CD4-positive, alpha-beta T cell treated with Interleukin-15 for 4 hours (primary cell): ENCODE measurements around the gene REC114.
"Not testable (repeated sequence)": the region's sequence is repeated elsewhere in the genome, so short reads cannot be mapped to it uniquely, and the experiment has no call there.

Source experiments
- DNase-seq: peaks from one replicate; pipeline ENCODE4 v3.0.0-alpha.2; 2020; ENCODE audit warnings: low spot score

The REC114 gene

GRCh38 chr15:73577593-73577992 lies 134.6 kb downstream of the REC114 start:
- DNase-seq: not testable (repeated sequence)

DNA sequence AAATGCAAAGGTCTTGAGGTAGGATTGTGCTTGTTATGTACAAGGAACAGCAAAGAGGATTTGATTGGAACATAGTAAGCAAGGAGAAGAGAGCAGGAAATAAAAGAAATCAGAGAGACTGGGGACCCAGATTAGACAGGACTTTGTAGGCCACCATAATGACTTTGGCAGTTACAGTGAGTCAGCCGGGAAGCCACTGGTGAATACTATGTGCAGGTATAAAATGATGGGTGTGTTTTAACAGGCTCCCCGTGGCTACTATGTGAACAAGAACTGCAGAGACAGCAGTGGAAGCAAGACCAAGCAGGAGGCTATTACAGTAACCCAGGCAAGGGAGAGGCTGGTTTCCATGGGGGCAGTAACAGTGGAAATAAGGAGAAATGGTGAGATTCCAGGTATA lies 135.1 kb downstream of the REC114 start:
- DNase-seq: no peak

DNA sequence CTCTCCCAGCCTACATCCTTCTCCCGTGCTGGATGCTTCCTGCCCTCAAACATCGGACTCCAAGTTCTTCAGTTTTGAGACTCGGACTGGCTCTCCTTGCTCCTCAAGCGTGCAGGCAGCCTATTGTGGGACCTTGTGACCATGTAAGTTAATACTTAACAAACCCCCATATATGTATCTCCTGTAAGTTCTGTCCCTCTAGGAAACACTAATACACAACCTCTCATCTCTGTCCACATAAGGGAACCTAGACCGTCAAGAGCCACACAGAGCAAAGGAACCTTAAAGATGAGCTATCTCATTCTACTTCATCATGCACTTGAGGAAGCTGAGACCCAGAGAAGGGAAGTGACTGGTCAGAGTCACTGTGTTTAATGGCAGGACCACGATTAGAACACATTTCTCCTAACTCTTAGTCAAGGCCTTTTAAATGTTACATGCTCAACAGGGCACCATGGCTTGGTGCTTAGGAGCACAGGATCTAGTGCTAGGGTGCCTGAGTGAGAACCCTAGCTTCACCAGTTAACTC lies 140.0 kb downstream of the REC114 start:
- DNase-seq: no peak

DNA sequence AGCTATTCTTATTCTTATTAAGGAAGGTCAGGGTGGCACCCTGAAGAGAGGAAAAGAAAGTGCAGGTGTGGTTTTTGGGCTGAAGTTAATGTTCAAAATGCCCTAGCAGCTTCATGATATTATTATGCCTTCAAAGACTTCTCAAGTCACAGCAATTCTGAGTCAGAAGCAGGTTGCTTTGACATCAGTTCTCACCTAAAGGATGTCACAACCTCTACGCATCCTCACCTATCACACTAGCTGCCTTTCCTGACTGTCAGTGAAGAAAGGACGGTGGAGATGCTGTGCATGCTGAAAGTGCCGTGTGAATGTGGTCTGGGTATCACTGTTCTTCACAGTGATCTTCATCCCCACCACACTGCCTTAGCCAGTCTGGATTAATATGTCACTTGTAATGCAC lies 140.6 kb downstream of the REC114 start:
- DNase-seq: no peak

DNA sequence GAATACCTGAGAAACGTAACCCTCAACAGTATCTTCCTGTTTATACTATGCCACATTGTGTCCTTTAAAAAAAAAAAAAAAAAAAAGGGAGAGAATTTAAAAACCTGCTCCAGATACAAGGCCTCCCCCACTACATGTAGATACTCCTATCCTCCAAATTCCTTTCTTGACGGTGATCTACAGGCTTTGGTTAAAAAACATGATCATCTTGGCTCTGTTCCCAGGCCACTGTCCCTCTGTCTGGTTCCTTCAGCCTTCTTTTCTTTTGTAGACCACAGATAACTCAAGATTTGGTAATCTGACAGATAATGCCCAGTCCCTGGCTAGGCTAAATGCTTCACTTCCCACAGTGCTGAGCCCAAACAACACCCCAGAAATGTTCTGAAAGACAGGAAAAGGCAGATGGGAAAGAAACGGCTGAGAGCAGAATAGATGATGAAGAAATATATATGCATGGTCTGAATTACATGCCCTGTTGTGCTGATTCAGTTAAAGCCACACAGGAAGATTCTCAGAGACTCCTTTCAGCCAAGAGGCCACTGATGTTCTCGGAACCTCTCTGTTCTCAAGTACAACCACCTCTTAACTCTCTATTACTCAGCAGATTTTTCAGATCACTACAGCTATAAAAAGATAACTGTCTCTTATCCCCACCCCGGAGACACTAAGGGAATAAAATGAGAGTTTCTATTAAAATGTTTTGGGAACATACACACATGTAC lies 141.9 kb downstream of the REC114 start:
- DNase-seq: no peak

GRCh38 chr15:73585871-73586654 lies 143.1 kb downstream of the REC114 start:
- DNase-seq: no peak

DNA sequence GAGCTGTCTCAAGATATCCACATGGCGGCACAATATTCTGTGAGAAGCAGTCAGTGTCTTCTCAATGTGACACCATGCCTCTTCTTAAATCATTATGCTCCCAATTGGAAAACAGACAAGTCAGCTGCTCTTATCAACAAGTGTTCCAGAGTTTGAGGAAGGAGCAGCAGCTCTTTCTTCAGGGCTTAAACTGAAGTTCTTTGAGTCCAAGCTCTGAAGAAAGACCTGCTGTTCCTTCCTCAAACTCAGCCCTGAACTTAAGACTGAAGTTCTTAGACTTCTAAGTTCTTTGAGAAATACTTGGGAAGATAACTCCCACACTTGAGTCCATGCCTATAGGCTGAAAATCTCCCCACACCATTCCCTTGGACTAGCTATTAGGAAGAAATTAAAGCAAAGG lies 146.8 kb downstream of the REC114 start:
- no peak for DNase-seq

DNA sequence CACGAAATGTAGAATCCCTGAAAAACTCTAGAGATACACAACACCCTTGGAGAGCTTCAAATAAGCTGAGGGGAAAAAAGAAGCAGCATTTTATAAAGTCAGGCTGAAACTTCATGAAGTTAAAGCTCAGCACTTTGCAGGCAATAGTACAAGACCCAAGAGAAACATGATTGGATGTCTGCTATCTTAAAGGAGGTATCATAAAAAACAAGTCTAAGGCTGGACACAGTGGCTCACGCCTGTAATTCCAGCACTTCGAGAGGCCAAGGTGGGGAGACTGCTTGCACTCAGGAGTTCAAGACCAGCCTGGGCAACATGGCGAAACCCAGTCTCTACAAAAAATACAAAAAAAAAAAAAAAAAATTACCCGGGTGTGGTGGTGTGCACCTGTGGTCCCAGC lies 147.3 kb downstream of the REC114 start:
- DNase-seq: no peak

- no peak for DNase-seq
These were observed 150.5 kb downstream of the REC114 start for GRCh38 chr15:73593304-73594074.

DNA sequence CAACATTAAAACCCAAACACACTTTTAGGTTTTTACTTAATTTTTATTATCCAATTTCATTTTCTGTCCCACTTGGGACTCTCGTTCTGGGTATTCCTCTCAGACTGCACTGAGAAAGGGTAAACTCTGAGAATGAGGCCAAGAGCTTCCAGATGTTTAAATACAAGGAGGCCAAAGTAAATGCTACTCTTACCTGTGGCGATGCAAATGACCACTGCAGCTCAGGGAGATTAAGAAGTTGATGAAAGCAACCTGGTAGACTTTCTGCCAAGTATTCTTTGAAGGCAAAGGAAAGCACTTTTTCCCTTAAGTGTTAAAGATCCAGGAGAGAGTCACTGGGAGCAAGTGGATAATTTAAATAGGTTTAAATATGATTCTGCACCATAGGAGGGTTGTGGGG lies 151.1 kb downstream of the REC114 start:
- no peak for DNase-seq

DNA sequence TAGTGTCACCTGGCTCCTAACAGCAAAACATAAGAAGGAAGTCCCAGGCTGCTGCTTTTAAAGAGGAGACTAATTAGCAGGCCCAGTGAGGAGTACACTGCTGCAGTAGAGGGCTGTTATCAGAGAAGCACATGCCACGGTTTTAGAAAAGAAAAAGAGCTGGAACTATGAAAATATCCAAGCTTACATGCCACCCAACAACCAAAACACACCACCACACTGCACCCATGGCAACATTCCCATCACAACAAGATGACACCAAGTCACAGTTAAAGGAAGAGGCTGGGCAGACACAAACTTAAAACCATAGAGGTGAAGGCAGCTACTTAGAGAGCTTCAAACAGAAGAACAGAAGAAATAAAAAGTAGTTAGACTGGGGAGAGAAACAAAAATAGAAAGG lies 153.2 kb downstream of the REC114 start:
- no peak for DNase-seq

- DNase-seq: no peak
These were observed 154.2 kb downstream of the REC114 start for GRCh38 chr15:73597036-73597638.

DNA sequence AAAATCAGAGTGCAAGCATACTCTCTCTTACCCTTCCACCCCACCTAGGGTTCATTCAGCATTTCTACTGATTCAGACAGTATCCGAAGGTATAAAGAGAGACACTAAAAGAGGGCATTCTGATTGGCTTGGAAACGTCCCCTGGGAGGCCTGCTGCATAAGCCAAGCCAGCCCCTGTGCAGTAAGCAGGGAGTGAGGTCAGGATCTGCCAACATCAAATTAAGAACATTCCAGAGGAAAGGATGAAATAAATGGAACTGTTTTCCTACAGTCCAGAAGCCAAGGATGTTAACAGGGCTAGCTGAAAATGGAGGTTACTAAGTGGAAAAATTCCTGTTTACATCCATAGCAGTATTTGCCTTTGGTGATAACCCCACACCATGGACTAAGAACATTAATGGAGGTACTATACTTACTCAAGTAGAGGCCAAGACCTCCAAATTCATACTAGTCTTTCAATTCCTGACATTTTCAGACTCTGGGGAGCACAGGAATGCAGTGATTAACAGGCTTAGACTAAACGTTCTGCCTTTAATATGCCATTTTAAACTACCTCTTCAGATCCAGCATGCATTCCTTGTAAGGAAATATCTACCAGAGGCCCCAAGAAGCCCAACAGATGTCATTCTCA lies 155.7 kb downstream of the REC114 start:
- DNase-seq: no peak

GRCh38 chr15:73599934-73600333 lies 157.0 kb downstream of the REC114 start:
- no peak for DNase-seq

- no peak for DNase-seq
These were observed 157.7 kb downstream of the REC114 start for GRCh38 chr15:73600413-73601335.

- no peak for DNase-seq
These were observed 158.8 kb downstream of the REC114 start for GRCh38 chr15:73601451-73602445.

- no peak for DNase-seq
These were observed 159.5 kb downstream of the REC114 start for GRCh38 chr15:73602446-73602843.

- no peak for DNase-seq
These were observed 160.0 kb downstream of the REC114 start for GRCh38 chr15:73602992-73603391.

DNA sequence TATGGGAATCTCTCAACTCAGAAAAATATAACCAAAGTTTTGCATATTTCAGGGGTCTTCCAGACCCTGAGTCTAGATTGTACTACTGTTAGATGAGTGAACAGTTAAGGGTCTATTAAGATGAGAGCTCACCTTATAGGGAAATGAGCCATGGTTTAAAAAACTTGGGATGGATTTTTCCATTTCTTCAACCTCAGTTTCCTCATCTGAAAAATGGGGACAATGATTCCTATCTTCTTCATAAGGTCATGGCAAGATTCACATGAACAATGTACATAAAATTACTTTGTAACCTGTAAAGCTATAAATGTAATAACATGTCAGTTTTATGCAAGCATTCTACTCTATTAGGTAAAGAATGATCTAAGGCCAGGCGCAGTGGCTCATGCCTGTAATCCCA lies 161.5 kb downstream of the REC114 start:
- DNase-seq: no peak
